CD14-positive monocyte (primary cell): ENCODE measurements around the gene SPTSSA. TPM values are rescaled to one million over a fixed set of nuclear protein-coding genes. Genes with fewer than 3 reads are reported as not detected.

ENCODE experiments used
- DNase-seq, 3 donors: peaks; one replicate each; pipeline ENCODE4 v3.0.0-alpha.2; 2011 to 2022
- H2AFZ ChIP-seq: 2 replicates; pipeline ENCODE4 v1.6.0; 2012; ENCODE audit warnings: mild to moderate bottlenecking, low read depth, low read length, inconsistent platforms; ENCODE audit not compliant: insufficient read depth, poor library complexity, severe bottlenecking
- H3K27ac ChIP-seq, 2 donors: 1 replicate in 1 of 2; 2 replicates in 1 of 2; pipeline ENCODE4 v1.5.1; 2012 to 2013; ENCODE audit warnings: low read length in 2 of 2, control low read depth in 1 of 2, inconsistent platforms in 1 of 2, low read depth in 1 of 2, mild to moderate bottlenecking in 1 of 2
- H3K27me3 ChIP-seq, 2 donors: one replicate each; pipeline versions ENCODE4 v1.6.0 to v1.6.1; 2011 to 2013; ENCODE audit warnings: low read length in 2 of 2; ENCODE audit not compliant: control insufficient read depth in 2 of 2, insufficient read depth in 2 of 2
- H3K36me3 ChIP-seq, 2 donors: replicated peaks in 1 of 2; 1 replicate in 1 of 2; 2 replicates in 1 of 2; pipeline versions ENCODE4 v1.5.1 to v1.6.1; 2012 to 2013; ENCODE audit warnings: low read length in 2 of 2, control low read depth in 1 of 2, inconsistent platforms in 1 of 2, mild to moderate bottlenecking in 1 of 2; ENCODE audit not compliant: insufficient read depth in 2 of 2, control insufficient read depth in 1 of 2
- H3K4me1 ChIP-seq, 2 donors: 1 replicate in 1 of 2; 2 replicates in 1 of 2; pipeline versions ENCODE4 v1.5.1 to v1.6.1; 2012 to 2013; ENCODE audit warnings: low read length in 2 of 2, control low read depth in 1 of 2, inconsistent platforms in 1 of 2, mild to moderate bottlenecking in 1 of 2, moderate library complexity in 1 of 2; ENCODE audit not compliant: insufficient read depth in 2 of 2, control insufficient read depth in 1 of 2
- H3K4me2 ChIP-seq: replicated peaks from 2 replicates; pipeline ENCODE3; 2012; ENCODE audit warnings: low read length, moderate library complexity, mild to moderate bottlenecking; ENCODE audit not compliant: poor library complexity, severe bottlenecking; ENCODE audit errors: extremely low read depth
- H3K4me3 ChIP-seq, 3 experiments: fragments of 200-600 bp in 1 of 3; sonication (generic) in 1 of 3; replicated peaks in 1 of 3; 1 replicate in 2 of 3; 2 replicates in 1 of 3; pipeline ENCODE4 v1.5.1; 2011 to 2013; ENCODE audit warnings: low read length in 3 of 3, mild to moderate bottlenecking in 3 of 3, control low read depth in 2 of 3, low read depth in 2 of 3, inconsistent platforms in 1 of 3, moderate library complexity in 1 of 3
- H3K79me2 ChIP-seq: 2 replicates; pipeline ENCODE4 v1.6.0; 2012; ENCODE audit warnings: mild to moderate bottlenecking, control low read depth, inconsistent platforms, low read length, moderate library complexity; ENCODE audit not compliant: insufficient read depth
- H3K9ac ChIP-seq: 2 replicates; pipeline ENCODE4 v1.6.0; 2017; ENCODE audit warnings: low read length, mild to moderate bottlenecking; ENCODE audit not compliant: insufficient read depth, poor library complexity, severe bottlenecking
- H3K9me3 ChIP-seq, 2 donors: replicated peaks in 1 of 2; 1 replicate in 1 of 2; 2 replicates in 1 of 2; pipeline versions ENCODE4 v1.5.1 to v1.6.1; 2012 to 2013; ENCODE audit warnings: low read length in 2 of 2, control low read depth in 1 of 2; ENCODE audit not compliant: control insufficient read depth in 1 of 2, insufficient read depth in 1 of 2
- H4K20me1 ChIP-seq: 2 replicates; pipeline ENCODE4 v1.6.0; 2012; ENCODE audit warnings: mild to moderate bottlenecking, low read length, control low read depth, moderate library complexity; ENCODE audit not compliant: insufficient read depth
- H3K27ac Mint-ChIP-seq, 7 donors: one replicate each; pipeline ENCODE4 v1.8.0; 2020; ENCODE audit warnings: mild to moderate bottlenecking in 7 of 7, mixed read lengths in 7 of 7, moderate library complexity in 6 of 7, inconsistent platforms in 2 of 7
- H3K27me3 Mint-ChIP-seq, 3 donors: one replicate each; pipeline ENCODE4 v1.8.0; 2021 to 2022; ENCODE audit warnings: low read depth in 3 of 3, mild to moderate bottlenecking in 3 of 3, mixed read lengths in 3 of 3, moderate library complexity in 3 of 3, inconsistent platforms in 1 of 3
- H3K36me3 Mint-ChIP-seq, 2 donors: one replicate each; pipeline ENCODE4 v1.8.0; 2020; ENCODE audit warnings: mixed read lengths in 2 of 2, inconsistent platforms in 1 of 2, mild to moderate bottlenecking in 1 of 2
- H3K4me1 Mint-ChIP-seq: one replicate; pipeline ENCODE4 v1.8.0; 2020; ENCODE audit warnings: mild to moderate bottlenecking, mixed read lengths
- H3K4me3 Mint-ChIP-seq, 2 donors: one replicate each; pipeline ENCODE4 v1.8.0; 2020; ENCODE audit warnings: mild to moderate bottlenecking in 2 of 2, mixed read lengths in 2 of 2, moderate library complexity in 1 of 2
- H3K9me3 Mint-ChIP-seq, 7 donors: one replicate each; pipeline ENCODE4 v1.8.0; 2020 to 2022; ENCODE audit warnings: mixed read lengths in 7 of 7, mild to moderate bottlenecking in 6 of 7, moderate library complexity in 6 of 7, inconsistent platforms in 2 of 7
- CTCF ChIP-seq: fragments of 200-600 bp; IDR thresholded peaks from one replicate; pipeline ENCODE4 v1.8.0; 2022; ENCODE audit warnings: antibody characterized with exemption, mild to moderate bottlenecking
- WGBS: methylation state at CpG from one replicate; pipeline ENCODE4 v1.1.5; 2013; ENCODE audit warnings: missing lambda C conversion rate; ENCODE audit not compliant: insufficient coverage; 5-methylcytosine and 5-hydroxymethylcytosine counted together
- intact Hi-C, 2 donors: fragments of 100-400 bp; cut with micrococcal nuclease; formaldehyde crosslinking; loops; one replicate each; pipeline versions ENCODE4 v1.15.0 to v1.15.1; 2023
- polyA plus RNA-seq, 3 donors: library from polyadenylated mRNA; depleted of rRNA in 1 of 3; unstranded in 2 of 3; stranded (reverse) in 1 of 3; fragments of 300-500 nt in 2 of 3; fragments of >200 nt in 1 of 3; fragmentation: Illumina TruSeq in 2 of 3; gene quantifications; 1 replicate in 2 of 3; 2 replicates in 1 of 3; pipeline ENCODE4 v1.2.3, GENCODE V29; 2012 to 2021

SPTSSA gene
- polyA plus RNA-seq, 3 donors: 14.2 to 85.7 (median 70.6) TPM

- Histone ChIP-seq H3K4me2 (no peak overlapping the region), H4K20me1 (no peaks in the 10 kb centered on the region), H3K79me2 (no peaks in the 10 kb centered on the region), H3K27ac (peak overlapping the region in 1 of 2 donors; percentile 31), H2AFZ (no peak overlapping the region), H3K4me3 (no peak overlapping the region), H3K9me3 (peaks cover 0 to 9% of the 10 kb centered on the region in 2 donors), H3K27me3 (no peaks in the 10 kb centered on the region), H3K4me1 (peaks cover 17 to 27% of the 10 kb centered on the region in 2 donors), H3K9ac (no peak overlapping the region), H3K36me3 (no peaks in the 10 kb centered on the region)
- Mint-ChIP-seq H3K4me1 (peaks cover 28% of the 10 kb centered on the region), H3K27me3 (peaks cover 0 to 3% (median 2%) of the 10 kb centered on the region in 3 donors), H3K9me3 (peaks cover 5 to 27% (median 19%) of the 10 kb centered on the region in 7 donors), H3K4me3 (no peak overlapping the region), H3K36me3 (no peaks in the 10 kb centered on the region), H3K27ac (peak overlapping the region in 1 of 7 donors; percentile 2)
- peak; percentile 10 to 35 (median 30) for DNase-seq
- no peak for TF ChIP-seq CTCF
- WGBS: no CpG with 5 or more reads among the region's 5 CpGs
- intact Hi-C loops: no loop called here
Measured at GRCh38 chr14:34403646-34404045, 58.4 kb downstream of the SPTSSA start.

- H3K27ac ChIP-seq: no peak overlapping the region
- H4K20me1 ChIP-seq: no peaks in the 10 kb centered on the region
- Mint-ChIP-seq H3K27me3 (peaks cover 1 to 3% (median 3%) of the 10 kb centered on the region in 3 donors), H3K4me1 (peaks cover 21% of the 10 kb centered on the region), H3K9me3 (peaks cover 12 to 38% (median 23%) of the 10 kb centered on the region in 7 donors), H3K4me3 (no peak overlapping the region), H3K27ac (no peak overlapping the region), H3K36me3 (no peaks in the 10 kb centered on the region)
- H3K9ac ChIP-seq: no peak overlapping the region
- H3K4me1 ChIP-seq: peaks cover 6 to 11% of the 10 kb centered on the region in 2 donors
- H3K4me2 ChIP-seq: no peak overlapping the region
- no peaks in the 10 kb centered on the region for H3K36me3 ChIP-seq
- TF ChIP-seq CTCF: no peak
- WGBS: 50% methylated on average over 2 of the region's 3 CpGs
- H2AFZ ChIP-seq: no peak overlapping the region
- H3K79me2 ChIP-seq: no peaks in the 10 kb centered on the region
- no peak for DNase-seq
- no peaks in the 10 kb centered on the region for H3K27me3 ChIP-seq
- intact Hi-C loops: no loop called here
- H3K9me3 ChIP-seq: peaks cover 0 to 6% of the 10 kb centered on the region in 2 donors
- no peak overlapping the region for H3K4me3 ChIP-seq
Measured at GRCh38 chr14:34398024-34398423, 64.0 kb downstream of the SPTSSA start.
